ENCODE measurements around the gene GRIN3A. TPM values are rescaled to one million over a fixed set of nuclear protein-coding genes. Genes with fewer than 3 reads are reported as not detected.
A peak's percentile ranks its signal among the peaks of the same experiment; 100 is the strongest.

GRIN3A gene
- total RNA-seq, 2 donors from 2014 or later = 0.12 to 0.45 TPM

DNA sequence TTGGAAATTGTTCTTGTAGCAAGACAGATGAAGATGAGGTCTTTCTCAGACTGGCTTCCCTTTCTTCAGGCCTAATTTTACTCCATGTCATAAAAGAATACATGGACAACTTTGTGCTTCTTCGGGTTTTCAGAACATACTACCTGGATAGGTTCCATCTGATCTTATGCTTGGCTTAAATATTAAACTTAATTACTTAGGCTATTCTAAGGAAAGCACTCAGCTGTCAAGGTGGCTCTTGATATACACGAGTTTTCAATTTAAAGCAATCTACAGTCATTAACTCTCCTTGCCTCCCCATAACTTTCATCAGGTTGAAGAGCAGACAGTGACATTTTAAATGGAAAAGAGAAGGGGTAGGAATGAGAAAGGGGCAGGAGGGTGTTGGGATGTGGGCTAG is 134.2 kb downstream of the GRIN3A start:
- Histone ChIP-seq H3K4me1 (no peaks in the 10 kb centered on the region), H3K9ac (ENCODE audit: low read depth in 2 of 2, low read length in 2 of 2) (no peak overlapping the region), H3K36me3 (no peaks in the 10 kb centered on the region), H3K27ac (peak overlapping the region; percentile 22), H3K9me3 (no peaks in the 10 kb centered on the region), H3K4me3 (no peak overlapping the region), H3K27me3 (no peaks in the 10 kb centered on the region)
- no peak for DNase-seq
- TF ChIP-seq, protein P1, sequence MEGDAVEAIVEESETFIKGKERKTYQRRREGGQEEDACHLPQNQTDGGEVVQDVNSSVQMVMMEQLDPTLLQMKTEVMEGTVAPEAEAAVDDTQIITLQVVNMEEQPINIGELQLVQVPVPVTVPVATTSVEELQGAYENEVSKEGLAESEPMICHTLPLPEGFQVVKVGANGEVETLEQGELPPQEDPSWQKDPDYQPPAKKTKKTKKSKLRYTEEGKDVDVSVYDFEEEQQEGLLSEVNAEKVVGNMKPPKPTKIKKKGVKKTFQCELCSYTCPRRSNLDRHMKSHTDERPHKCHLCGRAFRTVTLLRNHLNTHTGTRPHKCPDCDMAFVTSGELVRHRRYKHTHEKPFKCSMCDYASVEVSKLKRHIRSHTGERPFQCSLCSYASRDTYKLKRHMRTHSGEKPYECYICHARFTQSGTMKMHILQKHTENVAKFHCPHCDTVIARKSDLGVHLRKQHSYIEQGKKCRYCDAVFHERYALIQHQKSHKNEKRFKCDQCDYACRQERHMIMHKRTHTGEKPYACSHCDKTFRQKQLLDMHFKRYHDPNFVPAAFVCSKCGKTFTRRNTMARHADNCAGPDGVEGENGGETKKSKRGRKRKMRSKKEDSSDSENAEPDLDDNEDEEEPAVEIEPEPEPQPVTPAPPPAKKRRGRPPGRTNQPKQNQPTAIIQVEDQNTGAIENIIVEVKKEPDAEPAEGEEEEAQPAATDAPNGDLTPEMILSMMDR (IDR thresholded peaks at IDR 0.05) = no peak
- intact Hi-C loops (cut with DNase I) = no loop called here

- Histone ChIP-seq H3K4me1 (no peaks in the 10 kb centered on the region), H3K4me3 (no peak overlapping the region), H3K36me3 (no peaks in the 10 kb centered on the region), H3K9me3 (no peaks in the 10 kb centered on the region), H3K9ac (ENCODE audit: low read depth in 2 of 2, low read length in 2 of 2) (no peak overlapping the region), H3K27me3 (no peaks in the 10 kb centered on the region), H3K27ac (no peak overlapping the region)
- peak; percentile 29 for DNase-seq
- TF ChIP-seq, protein P1 (IDR thresholded peaks at IDR 0.05) = peak; percentile 52
- intact Hi-C loops (cut with DNase I) = no loop called here
Observed at GRCh38 chr9:101601904-101602765, 136.3 kb downstream of the GRIN3A start.

DNA sequence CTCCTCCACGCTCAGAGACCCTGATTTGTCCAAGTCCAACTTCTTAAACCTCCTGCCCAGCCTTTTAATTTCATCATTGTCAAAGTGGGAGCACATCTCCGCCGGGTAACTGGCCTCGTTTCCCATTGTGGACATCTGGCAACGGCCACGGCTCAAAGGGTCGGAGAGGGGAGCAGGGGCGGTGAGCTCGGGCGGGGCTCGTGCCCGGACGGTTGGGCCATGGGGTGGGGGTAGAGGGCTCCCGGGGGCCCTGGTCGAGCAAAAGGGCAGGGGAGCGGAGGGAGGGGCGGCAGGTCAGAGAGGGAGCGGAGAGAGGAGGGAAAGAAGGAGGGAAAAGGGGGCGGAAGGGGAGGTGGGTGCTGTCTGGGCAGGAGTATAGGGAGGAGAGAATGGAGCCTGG is 143.7 kb downstream of the GRIN3A start, which contains the start of gene PPP3R2:
Gene PPP3R2, minus strand, starts transcription at position 174 of the 400 bp plus-strand sequence. Its CDS starts 48 bp downstream, at position 126.
- Histone ChIP-seq H3K27ac (no peak within 1 kb of the TSS), H3K27me3 (no peaks in the 10 kb centered on the region), H3K9ac (ENCODE audit: low read depth in 2 of 2, low read length in 2 of 2) (no peak within 1 kb of the TSS), H3K36me3 (no peaks in the 10 kb centered on the region), H3K4me1 (no peaks in the 10 kb centered on the region), H3K9me3 (no peaks in the 10 kb centered on the region), H3K4me3 (no peak within 1 kb of the TSS)
- DNase-seq = no peak
- TF ChIP-seq, protein P1 (IDR thresholded peaks at IDR 0.05) = no peak
- intact Hi-C loops (cut with DNase I) = loop anchor here (10.0 kb wide), 1 partner anchor 310 kb away; no protein-coding TSS in a partner anchor

GRCh38 chr9:101593345-101593744 is 145.1 kb downstream of the GRIN3A start:
- Histone ChIP-seq H3K27ac (no peak overlapping the region), H3K27me3 (no peaks in the 10 kb centered on the region)
- intact Hi-C loops (cut with DNase I) = loop anchor here (10.0 kb wide), 1 partner anchor 311 kb away; no protein-coding TSS in a partner anchor

DNA sequence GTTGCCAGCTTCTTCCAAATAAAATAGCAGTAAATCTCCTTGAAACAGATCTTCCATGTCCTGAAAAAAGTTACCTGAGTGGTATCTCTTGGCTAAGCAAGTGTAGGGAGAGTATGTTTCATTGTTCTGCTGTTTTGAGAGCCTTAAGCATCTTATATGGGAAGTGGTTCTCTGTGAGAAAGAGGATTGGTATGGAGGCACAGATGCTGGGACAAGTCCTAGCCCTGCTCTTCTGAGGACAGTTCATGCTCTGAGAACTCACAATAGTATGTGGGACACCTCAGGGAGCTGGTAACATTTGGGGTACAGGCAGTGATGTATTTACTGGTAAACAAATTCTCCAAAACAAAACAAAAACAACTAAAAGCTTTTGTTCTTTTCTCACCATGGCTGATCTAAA is 145.7 kb downstream of the GRIN3A start:
- intact Hi-C loops (cut with DNase I) = loop anchor here (10.0 kb wide), 1 partner anchor 312 kb away; no protein-coding TSS in a partner anchor
- H3K9ac ChIP-seq (ENCODE audit: low read depth in 2 of 2, low read length in 2 of 2) = no peak overlapping the region
- no peaks in the 10 kb centered on the region for H3K36me3 ChIP-seq
- TF ChIP-seq, protein P1 (IDR thresholded peaks at IDR 0.05) = no peak
- DNase-seq = no peak
- no peaks in the 10 kb centered on the region for H3K9me3 ChIP-seq
- no peaks in the 10 kb centered on the region for H3K4me1 ChIP-seq
- no peak overlapping the region for H3K27ac ChIP-seq
- H3K27me3 ChIP-seq = no peaks in the 10 kb centered on the region
- no peak overlapping the region for H3K4me3 ChIP-seq

More at GRCh38 chr9:101593345-101593744, 145.1 kb downstream of the GRIN3A start:
- TF ChIP-seq, protein P1 (IDR thresholded peaks at IDR 0.05) = no peak
- no peak overlapping the region for H3K9ac ChIP-seq (ENCODE audit: low read depth in 2 of 2, low read length in 2 of 2)
- no peak overlapping the region for H3K4me3 ChIP-seq
- no peaks in the 10 kb centered on the region for H3K36me3 ChIP-seq
- no peak for DNase-seq
- no peaks in the 10 kb centered on the region for H3K9me3 ChIP-seq
- no peaks in the 10 kb centered on the region for H3K4me1 ChIP-seq

All from colonic mucosa (tissue), 4 donors.